PC-3 (cell line): ENCODE data around the gene HTR3A. TPM values are rescaled to one million over a fixed set of nuclear protein-coding genes. Genes with fewer than 3 reads are reported as not detected.

ENCODE experiments used
- ATAC-seq: fragments of 200-7000 bp; cut with Tn5 transposase; 2 replicates; pipeline ENCODE4 v1.9.1; 2020; ENCODE audit warnings: mild to moderate bottlenecking, moderate library complexity
- BruUV-seq: library from RNA; stranded (reverse); fragments of 400-500 nt; replicated peaks from 2 replicates; lab custom pipeline; 2021; lab: Mats Ljungman, UMichigan
- CTCF ChIA-PET: fragments of 300-600 bp; sonication (Branson Sonifier 250); formaldehyde crosslinking; loops from one replicate; lab custom pipeline; 2022; ENCODE audit warnings: antibody characterized with exemption; lab: Charles Lee
- POLR2A ChIA-PET: fragments of 300-600 bp; sonication (Branson Sonifier 250); formaldehyde crosslinking; loops from one replicate; lab custom pipeline; 2022; ENCODE audit warnings: antibody characterized with exemption; ENCODE audit not compliant: unreplicated experiment; lab: Charles Lee
- DNase-seq: peaks from one replicate; pipeline ENCODE4 v3.0.0-alpha.2; 2015
- H2AFZ ChIP-seq: fragments of 300-600 bp; sonication (generic); 2 replicates; pipeline ENCODE4 v1.6.0; 2016; ENCODE audit warnings: antibody characterized with exemption, low read length
- H3F3A ChIP-seq: fragments of 300-600 bp; sonication (generic); one replicate; pipeline ENCODE4 v1.6.0; 2017; ENCODE audit warnings: antibody characterized with exemption, low read length, control low read depth, mild to moderate bottlenecking; ENCODE audit not compliant: unreplicated experiment
- H3K27ac ChIP-seq: fragments of 300-600 bp; sonication (generic); 2 replicates; pipeline ENCODE4 v1.5.1; 2016; ENCODE audit warnings: mild to moderate bottlenecking, low read length
- H3K27me3 ChIP-seq: fragments of 300-600 bp; sonication (generic); 2 replicates; pipeline ENCODE4 v1.6.1; 2016; ENCODE audit warnings: low read length, mixed read lengths
- H3K36me3 ChIP-seq: fragments of 300-600 bp; sonication (generic); 2 replicates; pipeline ENCODE4 v1.6.1; 2016; ENCODE audit warnings: low read depth, mixed run types, low read length, mixed read lengths
- H3K4me1 ChIP-seq: fragments of 300-600 bp; sonication (generic); 2 replicates; pipeline ENCODE4 v1.5.1; 2016; ENCODE audit warnings: low read length; ENCODE audit not compliant: insufficient read depth
- H3K4me2 ChIP-seq: fragments of 300-600 bp; sonication (generic); 2 replicates; pipeline ENCODE4 v1.6.0; 2016; ENCODE audit warnings: low read length
- H3K4me3 ChIP-seq: fragments of 300-600 bp; sonication (generic); 2 replicates; pipeline ENCODE4 v1.5.1; 2016; ENCODE audit warnings: mild to moderate bottlenecking, low read length, mixed read lengths
- H3K79me2 ChIP-seq: fragments of 300-600 bp; sonication (generic); 2 replicates; pipeline ENCODE4 v1.6.1; 2017; ENCODE audit warnings: low read length, mixed read lengths
- H3K9ac ChIP-seq: fragments of 300-600 bp; sonication (generic); 2 replicates; pipeline ENCODE4 v1.6.0; 2016; ENCODE audit warnings: mild to moderate bottlenecking, low read length
- H3K9me2 ChIP-seq: fragments of 300-600 bp; sonication (generic); replicated peaks from 2 replicates; pipeline ENCODE4 v1.6.1; 2016; ENCODE audit warnings: mixed run types, low read length, mixed read lengths
- H3K9me3 ChIP-seq: fragments of 300-600 bp; sonication (generic); 2 replicates; pipeline ENCODE4 v1.6.1; 2016; ENCODE audit warnings: low read length, mixed read lengths
- H4K20me1 ChIP-seq: fragments of 300-600 bp; sonication (generic); 2 replicates; pipeline ENCODE4 v1.6.1; 2016; ENCODE audit warnings: low read length, mixed read lengths
- CTCF ChIP-seq: fragments of 300-600 bp; sonication (generic); conservative IDR thresholded peaks from 2 replicates; pipeline ENCODE4 v1.5.1; 2017; ENCODE audit warnings: antibody characterized with exemption, low read depth, mild to moderate bottlenecking, low read length
- EZH2 ChIP-seq: fragments of 300-600 bp; sonication (generic); IDR thresholded peaks from one replicate; pipeline ENCODE4 v1.6.1; 2017; ENCODE audit warnings: antibody characterized with exemption, mild to moderate bottlenecking, low read length; ENCODE audit not compliant: unreplicated experiment
- EZH2phosphoT487 ChIP-seq: fragments of 300-600 bp; sonication (generic); IDR thresholded peaks from 2 replicates; pipeline ENCODE4 v1.6.1; 2018; ENCODE audit warnings: mild to moderate bottlenecking, antibody characterized with exemption, low read length, borderline replicate concordance
- intact Hi-C: fragments of 100-400 bp; cut with micrococcal nuclease; formaldehyde crosslinking; loops from 2 replicates; pipeline ENCODE4 v1.9.0; 2023
- total RNA-seq: library from RNA; depleted of rRNA; stranded (reverse); fragments of >200 nt; gene quantifications from 2 replicates; pipeline ENCODE4 v1.2.3, GENCODE V29; 2014

HTR3A gene
- total RNA-seq, 1 experiment from 2014 or later, result not detected

- Histone ChIP-seq H3K9me2 (no peaks in the 10 kb centered on the region), H3K4me2 (no peak overlapping the region), H3K9ac (no peak overlapping the region), H3K36me3 (no peaks in the 10 kb centered on the region), H3K79me2 (no peaks in the 10 kb centered on the region), H2AFZ (no peak overlapping the region), H3K27ac (no peak overlapping the region), H3K4me3 (no peak overlapping the region), H3K9me3 (no peaks in the 10 kb centered on the region), H3K27me3 (peaks cover 81% of the 10 kb centered on the region), H3K4me1 (no peaks in the 10 kb centered on the region), H4K20me1 (no peaks in the 10 kb centered on the region), H3F3A (no peaks in the 10 kb centered on the region)
- ChIA-PET CTCF (no interaction called here), POLR2A (no interaction called here)
- TF ChIP-seq EZH2phosphoT487, result no peak
- TF ChIP-seq CTCF, result no peak
- no peak for TF ChIP-seq EZH2
- intact Hi-C loops, result no loop called here
- BruUV-seq, result no TSS peak
- DNase-seq, result no peak
- no peak for ATAC-seq
Measured at GRCh38 chr11:113954235-113954634, 20.7 kb upstream of the HTR3A start.

- no peak for ATAC-seq
- Histone ChIP-seq H3K79me2 (no peaks in the 10 kb centered on the region), H4K20me1 (no peaks in the 10 kb centered on the region), H3K9me3 (no peaks in the 10 kb centered on the region), H3K4me2 (no peak overlapping the region), H3F3A (no peaks in the 10 kb centered on the region), H3K9me2 (no peaks in the 10 kb centered on the region), H3K4me1 (no peaks in the 10 kb centered on the region), H3K36me3 (no peaks in the 10 kb centered on the region), H3K27me3 (peaks cover 78% of the 10 kb centered on the region), H3K9ac (no peak overlapping the region), H2AFZ (no peak overlapping the region), H3K27ac (no peak overlapping the region), H3K4me3 (no peak overlapping the region)
- ChIA-PET POLR2A (no interaction called here), CTCF (no interaction called here)
- TF ChIP-seq EZH2phosphoT487 (no peak), CTCF (no peak), EZH2 (no peak)
- no TSS peak for BruUV-seq
- intact Hi-C loops, result no loop called here
- no peak for DNase-seq
Measured at GRCh38 chr11:113956986-113957385, 17.9 kb upstream of the HTR3A start.

GRCh38 chr11:113960702-113961330 is 14.1 kb upstream of the HTR3A start:
- Histone ChIP-seq H4K20me1 (no peaks in the 10 kb centered on the region), H3K4me3 (no peak overlapping the region), H3K9me2 (no peaks in the 10 kb centered on the region), H3F3A (no peaks in the 10 kb centered on the region), H3K79me2 (no peaks in the 10 kb centered on the region), H3K9me3 (no peaks in the 10 kb centered on the region), H3K27me3 (peaks cover 79% of the 10 kb centered on the region), H3K36me3 (no peaks in the 10 kb centered on the region), H3K4me1 (no peaks in the 10 kb centered on the region), H3K27ac (no peak overlapping the region), H2AFZ (no peak overlapping the region), H3K4me2 (no peak overlapping the region), H3K9ac (no peak overlapping the region)
- DNase-seq, result no peak
- BruUV-seq, result no TSS peak
- CTCF ChIA-PET, result no interaction called here
- no peak for ATAC-seq
- no peak for TF ChIP-seq EZH2
- no peak for TF ChIP-seq CTCF
- TF ChIP-seq EZH2phosphoT487, result no peak
- intact Hi-C loops, result no loop called here
- POLR2A ChIA-PET, result no interaction called here
